GM21786 (cell line): ENCODE data around the gene KIF26B.
A peak's percentile ranks its signal among the peaks of the same experiment; 100 is the strongest.
"Not testable (repeated sequence)": the region's sequence is repeated elsewhere in the genome, so short reads cannot be mapped to it uniquely, and the experiment has no call there.

Experiments used
- ATAC-seq: cut with Tn5 transposase; IDR thresholded peaks from one replicate; pipeline ENCODE4 v1.9.1; 2021; ENCODE audit not compliant: unreplicated experiment

KIF26B gene

GRCh38 chr1:245663841-245664240 lies 509.1 kb downstream of the KIF26B start:
- ATAC-seq: no peak

GRCh38 chr1:245666412-245666811 lies 511.6 kb downstream of the KIF26B start:
- no peak for ATAC-seq

GRCh38 chr1:245671349-245671748 lies 516.6 kb downstream of the KIF26B start:
- no peak for ATAC-seq

DNA sequence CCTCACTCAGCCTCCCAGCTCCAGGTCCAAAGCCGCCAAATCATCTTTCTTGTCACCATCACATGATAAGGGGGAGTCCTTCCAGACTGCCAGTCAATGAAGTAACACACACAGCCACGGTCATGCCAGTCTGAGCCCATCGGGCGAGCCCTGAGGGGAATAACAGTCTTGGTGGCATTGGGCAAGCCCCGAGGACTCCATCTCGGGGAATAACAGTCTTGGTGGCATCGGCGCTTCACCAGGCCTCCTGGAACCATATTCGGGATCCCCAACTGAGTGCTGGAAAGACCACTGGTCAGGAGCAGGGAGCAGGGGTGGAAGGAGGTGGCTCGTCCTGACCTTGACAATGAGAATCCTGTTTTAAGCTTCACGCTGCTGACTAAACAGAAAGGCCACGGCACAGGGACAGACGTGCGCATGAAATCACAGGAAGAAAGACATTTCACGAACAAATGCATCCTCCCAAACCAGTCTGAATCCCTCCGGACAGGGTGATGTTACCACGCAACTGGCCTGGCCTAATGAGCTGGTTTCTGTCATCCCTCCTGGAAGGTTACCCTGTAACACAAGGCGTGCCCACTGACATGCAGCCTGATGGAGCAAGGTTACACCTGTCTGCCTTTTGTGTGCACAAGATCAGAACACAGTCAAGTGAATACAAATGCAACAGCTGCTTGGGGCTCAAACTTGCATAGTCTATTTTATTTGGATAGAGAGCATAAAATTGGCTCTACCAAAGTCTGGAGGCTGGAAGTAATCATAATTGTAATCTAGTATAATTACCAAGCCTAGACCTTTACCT lies 517.4 kb downstream of the KIF26B start:
- ATAC-seq: no peak

GRCh38 chr1:245672836-245673656 lies 518.3 kb downstream of the KIF26B start:
- not testable (repeated sequence) for ATAC-seq

GRCh38 chr1:245673881-245674414 lies 519.2 kb downstream of the KIF26B start:
- peak; percentile 71 for ATAC-seq

DNA sequence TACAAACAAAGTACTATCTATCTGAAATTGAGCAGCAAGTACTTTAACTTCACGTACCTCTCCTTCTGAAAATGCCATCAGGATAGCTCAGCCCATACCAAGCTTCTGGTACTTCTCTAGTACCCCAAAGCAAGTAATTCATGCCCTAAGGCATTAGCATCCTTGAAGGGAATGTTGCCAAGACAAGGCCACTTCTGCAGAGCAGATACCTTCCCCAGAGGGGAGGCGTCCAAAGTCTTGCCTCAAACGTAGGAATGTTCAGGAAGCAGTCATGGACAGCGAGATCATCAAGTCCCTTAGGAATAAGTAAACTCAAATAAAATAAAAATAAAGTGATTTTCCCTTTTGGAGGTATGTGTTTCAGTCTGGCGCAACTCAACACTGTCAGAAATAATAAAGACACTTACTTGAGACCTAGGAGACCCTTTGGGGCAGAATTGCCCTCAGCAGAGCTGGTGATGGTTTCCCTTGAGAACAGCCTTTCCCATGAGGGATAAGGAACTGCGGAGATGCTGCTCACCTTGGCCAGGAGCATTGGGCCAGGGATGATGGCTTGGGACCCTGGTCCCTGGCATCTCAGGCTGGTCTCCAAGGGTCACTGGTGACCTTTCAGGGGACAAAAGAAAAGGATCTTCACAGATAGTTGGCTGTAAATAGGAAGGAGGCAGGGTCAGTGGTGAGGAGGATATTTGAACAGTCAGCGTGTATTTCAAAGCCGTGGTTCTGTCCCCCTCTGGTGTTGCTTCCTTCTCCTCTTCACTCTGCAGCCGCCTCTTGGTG lies 522.9 kb downstream of the KIF26B start:
- ATAC-seq: no peak

DNA sequence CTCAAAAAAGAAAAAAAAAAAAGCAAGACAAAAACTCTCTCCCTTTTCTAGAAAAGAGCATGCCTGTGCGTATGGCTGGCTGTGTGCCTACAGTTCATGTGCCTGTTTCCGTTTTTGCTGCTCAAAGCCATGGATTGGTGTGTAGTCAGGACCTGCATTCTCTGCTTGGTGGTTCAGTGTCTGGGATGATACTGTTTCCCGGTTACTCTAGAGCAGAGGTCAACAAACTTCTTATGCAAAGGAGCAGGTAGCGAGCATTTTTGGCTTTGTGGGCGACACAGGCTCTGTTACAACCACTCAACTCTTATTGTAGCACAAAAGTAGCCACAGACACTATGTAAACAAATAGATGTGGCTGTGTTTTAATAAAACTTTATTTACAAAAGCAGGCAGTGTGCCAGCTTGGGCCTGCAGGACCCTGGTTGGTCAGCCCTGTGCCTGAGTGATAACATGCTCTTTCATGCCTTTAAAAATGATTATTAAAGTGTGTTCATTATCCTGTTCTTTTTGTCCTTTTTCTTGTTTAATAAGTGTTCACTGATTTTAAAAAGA lies 524.2 kb downstream of the KIF26B start:
- no peak for ATAC-seq

DNA sequence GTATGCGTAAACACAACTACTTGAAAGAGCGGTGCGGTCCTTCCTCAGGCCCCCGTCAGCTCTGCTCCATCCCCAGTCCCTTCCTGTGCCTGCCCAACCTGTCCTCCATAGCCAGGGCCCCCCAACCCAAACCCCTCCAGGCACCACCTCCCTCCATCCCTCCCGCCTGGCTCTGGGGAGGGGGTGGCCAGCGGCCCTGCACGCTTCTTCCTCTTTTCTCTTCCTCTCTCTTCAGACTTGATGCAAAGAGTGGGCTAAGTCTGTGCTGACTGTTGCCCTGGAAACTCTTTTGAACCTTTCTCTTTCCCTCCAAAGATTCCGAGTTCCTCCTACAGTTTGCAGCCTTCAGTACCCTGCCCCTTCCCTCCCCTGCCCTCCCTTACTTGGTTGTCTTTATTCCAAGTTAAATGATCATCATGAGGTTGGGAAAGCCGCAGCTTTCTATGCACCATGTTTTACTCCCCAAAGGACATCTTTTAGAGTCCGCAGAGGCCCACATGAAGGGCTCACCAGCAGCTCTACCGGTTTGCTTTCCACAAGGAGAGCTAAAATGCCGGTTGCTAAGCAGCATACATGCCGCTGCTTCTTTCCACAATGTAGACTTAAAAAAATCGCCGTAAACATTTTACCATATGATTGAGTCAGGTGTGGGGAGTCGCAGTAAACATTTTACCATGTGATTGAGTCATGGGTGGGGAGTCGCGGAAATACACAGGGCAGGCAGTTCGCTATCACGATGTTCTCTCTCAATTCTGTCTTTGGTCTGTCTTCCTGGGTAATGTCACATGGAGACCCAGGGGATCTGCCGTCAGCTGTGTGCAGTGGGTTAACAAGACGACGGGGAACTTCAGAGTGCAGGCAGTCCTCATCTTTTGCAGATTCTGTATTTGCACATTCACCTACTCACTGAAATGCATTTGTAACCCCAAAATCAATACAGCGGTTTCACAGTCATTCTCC lies 525.3 kb downstream of the KIF26B start:
- ATAC-seq: no peak

GRCh38 chr1:245682638-245683628 lies 528.1 kb downstream of the KIF26B start:
- no peak for ATAC-seq

GRCh38 chr1:245683676-245684075 lies 528.9 kb downstream of the KIF26B start:
- no peak for ATAC-seq

DNA sequence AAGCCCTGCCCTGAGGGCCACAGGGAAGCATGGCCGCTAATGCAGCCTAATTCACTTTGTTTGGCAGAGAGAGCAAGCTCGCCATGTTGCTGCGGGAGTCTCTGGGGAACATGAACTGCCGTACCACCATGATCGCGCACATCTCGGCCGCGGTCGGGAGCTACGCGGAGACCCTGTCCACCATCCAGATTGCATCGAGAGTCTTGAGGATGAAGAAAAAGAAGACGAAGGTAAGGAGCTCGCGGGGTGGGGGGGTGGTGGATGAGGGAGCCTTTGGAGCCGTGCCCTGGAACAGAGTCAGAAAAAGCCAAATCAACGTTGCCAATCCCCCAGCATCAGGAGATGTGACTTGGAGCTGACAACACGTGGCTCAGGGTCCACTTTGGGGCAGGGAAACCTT lies 529.4 kb downstream of the KIF26B start:
- ATAC-seq: no peak

GRCh38 chr1:245684571-245684970 lies 529.8 kb downstream of the KIF26B start:
- ATAC-seq: no peak

GRCh38 chr1:245685111-245685810 lies 530.5 kb downstream of the KIF26B start:
- ATAC-seq: no peak

- ATAC-seq: no peak
Observed at GRCh38 chr1:245686006-245686405, 531.2 kb downstream of the KIF26B start.

DNA sequence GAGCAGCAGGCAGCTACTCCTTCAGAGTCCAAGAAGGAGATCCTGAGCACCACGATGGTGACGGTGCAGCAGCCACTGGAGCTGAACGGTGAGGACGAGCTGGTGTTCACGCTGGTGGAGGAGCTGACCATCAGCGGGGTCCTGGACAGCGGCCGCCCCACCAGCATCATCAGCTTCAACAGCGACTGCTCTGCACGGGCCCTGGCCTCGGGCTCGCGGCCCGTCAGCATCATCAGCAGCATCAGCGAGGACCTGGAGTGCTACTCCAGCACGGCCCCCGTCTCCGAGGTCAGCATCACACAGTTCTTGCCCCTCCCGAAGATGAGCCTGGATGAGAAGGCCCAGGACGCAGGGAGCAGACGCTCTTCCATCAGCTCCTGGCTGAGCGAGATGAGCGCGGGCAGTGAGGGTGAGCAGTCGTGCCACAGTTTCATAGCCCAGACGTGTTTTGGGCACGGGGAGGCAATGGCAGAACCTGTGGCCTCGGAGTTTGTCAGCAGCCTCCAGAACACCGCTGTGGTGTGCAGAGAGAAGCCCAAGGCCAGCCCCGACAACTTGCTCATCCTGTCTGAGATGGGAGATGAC lies 531.8 kb downstream of the KIF26B start:
- ATAC-seq: no peak

DNA sequence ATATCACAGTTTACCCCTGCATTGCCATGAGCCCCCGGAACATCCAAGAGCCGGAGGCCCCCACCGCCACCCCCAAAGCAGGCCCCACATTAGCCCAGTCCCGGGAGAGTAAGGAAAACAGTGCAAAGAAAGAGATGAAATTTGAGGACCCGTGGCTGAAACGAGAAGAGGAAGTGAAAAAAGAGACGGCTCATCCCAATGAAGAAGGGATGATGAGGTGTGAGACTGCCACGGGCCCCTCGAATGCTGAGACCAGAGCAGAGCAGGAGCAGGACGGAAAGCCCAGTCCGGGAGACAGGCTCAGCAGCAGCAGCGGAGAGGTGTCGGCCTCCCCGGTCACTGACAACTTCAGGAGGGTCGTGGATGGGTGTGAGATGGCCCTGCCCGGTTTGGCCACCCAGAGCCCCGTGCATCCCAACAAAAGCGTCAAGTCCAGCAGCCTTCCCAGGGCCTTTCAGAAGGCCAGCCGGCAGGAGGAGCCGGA lies 532.4 kb downstream of the KIF26B start:
- no peak for ATAC-seq
